ENCODE data around the gene DLG1.

Gene DLG1

GRCh38 chr3:197320582-197320981, 22.2 kb upstream of the DLG1 start:
- no peak for DNase-seq (ENCODE audit: low read depth in 2 of 2, low spot score in 1 of 2)

DNA sequence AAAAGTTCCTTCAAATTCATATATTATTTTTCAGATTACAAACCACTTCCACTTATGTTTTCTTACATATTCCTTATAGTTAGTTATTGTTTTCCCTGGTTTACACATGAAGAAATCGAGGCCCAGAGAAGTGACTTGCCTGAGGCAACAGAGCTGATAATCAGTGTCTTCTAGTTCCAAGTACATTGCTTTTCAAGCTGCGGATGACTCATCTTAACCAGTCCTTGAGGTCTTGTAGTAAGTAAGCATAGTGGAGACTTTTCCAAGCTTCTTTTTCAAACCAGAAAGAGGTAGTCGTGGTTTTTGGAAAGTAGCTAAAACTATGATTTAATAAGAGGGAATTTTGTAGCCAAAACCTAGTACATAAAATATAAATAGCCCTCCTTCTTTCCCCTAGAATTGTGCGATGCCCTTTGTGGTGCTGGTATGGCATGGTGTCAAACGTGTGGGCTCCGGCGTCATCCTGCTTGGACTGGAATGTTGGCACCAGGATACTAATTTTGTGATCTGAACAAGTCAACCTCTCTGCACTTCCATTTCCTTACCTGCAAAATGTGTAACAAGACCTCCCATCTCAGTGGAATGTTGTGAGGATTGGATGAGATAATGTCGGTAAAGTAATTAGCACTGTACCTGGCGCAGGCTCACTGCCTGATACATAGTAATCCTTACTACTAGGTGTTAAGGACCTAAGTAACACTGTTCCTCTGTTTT, 19.0 kb upstream of the DLG1 start:
- DNase-seq (ENCODE audit: low read depth in 2 of 2, low spot score in 1 of 2): no peak

- no peak for DNase-seq (ENCODE audit: low read depth in 2 of 2, low spot score in 1 of 2)
Measured at GRCh38 chr3:197312431-197312830, 14.0 kb upstream of the DLG1 start.

GRCh38 chr3:197311591-197311990, 13.2 kb upstream of the DLG1 start:
- DNase-seq (ENCODE audit: low read depth in 2 of 2, low spot score in 1 of 2): no peak

DNA sequence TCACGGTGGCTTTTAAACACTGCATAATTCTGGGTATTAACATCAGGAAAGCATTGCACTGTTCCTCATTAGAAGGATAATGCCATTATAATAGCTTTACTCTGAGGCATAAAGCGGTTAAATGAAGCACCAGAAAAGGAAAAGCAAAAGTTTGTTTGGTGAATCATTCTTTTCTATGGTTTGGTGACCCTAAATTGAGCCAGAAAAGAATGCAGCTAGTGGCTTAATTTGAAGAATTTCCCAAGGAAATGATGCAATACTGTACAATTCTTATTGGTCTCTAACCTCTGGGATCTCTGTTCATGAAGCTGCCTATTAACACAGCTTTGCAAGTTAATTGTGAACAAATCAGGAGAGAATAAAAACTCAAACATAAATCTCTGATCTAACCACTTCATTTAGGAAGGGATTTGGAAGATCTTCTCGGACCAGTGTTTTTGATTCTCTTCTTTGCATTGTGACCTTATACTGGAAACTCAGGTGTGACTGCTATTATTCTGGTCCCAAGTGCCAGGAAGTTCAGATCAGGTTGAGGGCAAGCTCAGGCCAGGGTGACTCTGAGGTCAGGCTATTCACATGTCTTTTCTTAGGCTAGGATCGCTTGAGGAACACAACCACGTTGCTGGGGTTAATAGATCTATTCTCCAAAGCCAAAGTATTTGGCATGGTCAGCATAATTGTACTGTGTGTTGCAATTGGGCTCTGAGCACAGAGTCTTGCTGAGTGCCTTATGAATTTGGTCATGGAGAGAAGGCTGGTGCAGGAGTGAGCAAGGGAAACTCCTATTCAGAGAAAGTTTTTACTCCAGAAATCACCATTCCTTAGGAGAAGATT, 11.3 kb upstream of the DLG1 start:
- DNase-seq (ENCODE audit: low read depth in 2 of 2, low spot score in 1 of 2): no peak

GRCh38 chr3:197308591-197308990, 10.2 kb upstream of the DLG1 start:
- DNase-seq (ENCODE audit: low read depth in 2 of 2, low spot score in 1 of 2): no peak

- no peak for DNase-seq (ENCODE audit: low read depth in 2 of 2, low spot score in 1 of 2)
Measured at GRCh38 chr3:197306374-197307086, 8.1 kb upstream of the DLG1 start.

DNA sequence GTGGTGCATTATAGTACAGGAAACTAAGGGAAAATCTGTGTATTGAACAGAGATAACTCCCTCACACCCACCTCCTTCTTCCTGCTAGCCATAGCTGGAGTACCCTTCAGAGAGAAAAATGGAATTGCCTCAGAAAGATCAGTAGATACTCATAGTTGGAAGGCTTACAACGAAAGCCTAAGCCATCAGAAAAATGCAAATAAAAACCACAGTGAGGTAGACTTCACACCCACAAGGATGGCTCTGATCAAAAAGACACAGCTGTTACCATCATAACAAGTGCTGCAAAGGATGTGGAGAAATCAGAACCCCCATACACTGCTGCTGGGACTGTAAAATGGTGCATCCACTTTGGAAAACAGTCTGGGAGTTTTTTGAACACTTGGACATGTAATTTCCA, 7.4 kb upstream of the DLG1 start:
- DNase-seq (ENCODE audit: low read depth in 2 of 2, low spot score in 1 of 2): no peak

- DNase-seq (ENCODE audit: low read depth in 2 of 2, low spot score in 1 of 2): no peak
Measured at GRCh38 chr3:197303452-197303851, 5.0 kb upstream of the DLG1 start.

GRCh38 chr3:197302696-197303341, 4.4 kb upstream of the DLG1 start:
- no peak for DNase-seq (ENCODE audit: low read depth in 2 of 2, low spot score in 1 of 2)

DNA sequence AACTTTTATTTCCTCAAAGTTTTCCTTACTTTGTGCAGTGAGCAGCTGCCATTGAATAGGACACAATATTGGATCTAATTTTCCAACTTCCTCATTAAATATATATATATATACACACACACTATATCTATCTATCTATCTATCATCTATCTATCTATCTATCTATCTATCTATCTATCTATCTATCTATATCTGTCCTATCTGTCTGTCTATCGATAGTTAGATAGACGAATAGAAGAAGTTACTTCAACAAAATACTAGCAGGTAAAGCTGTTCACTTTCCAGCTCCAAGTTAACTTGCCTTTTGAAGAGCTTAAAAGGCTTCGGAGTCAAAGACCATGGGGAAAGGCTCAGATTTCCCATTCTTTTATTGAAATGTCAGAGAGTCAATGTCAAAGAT, 3.6 kb upstream of the DLG1 start:
- DNase-seq (ENCODE audit: low read depth in 2 of 2, low spot score in 1 of 2): no peak

- no peak for DNase-seq (ENCODE audit: low read depth in 2 of 2, low spot score in 1 of 2)
Measured at GRCh38 chr3:197300361-197300760, 1.9 kb upstream of the DLG1 start.

GRCh38 chr3:197298945-197299854, 788 bp upstream of the DLG1 start:
- DNase-seq (ENCODE audit: low read depth in 2 of 2, low spot score in 1 of 2): no peak

DNA sequence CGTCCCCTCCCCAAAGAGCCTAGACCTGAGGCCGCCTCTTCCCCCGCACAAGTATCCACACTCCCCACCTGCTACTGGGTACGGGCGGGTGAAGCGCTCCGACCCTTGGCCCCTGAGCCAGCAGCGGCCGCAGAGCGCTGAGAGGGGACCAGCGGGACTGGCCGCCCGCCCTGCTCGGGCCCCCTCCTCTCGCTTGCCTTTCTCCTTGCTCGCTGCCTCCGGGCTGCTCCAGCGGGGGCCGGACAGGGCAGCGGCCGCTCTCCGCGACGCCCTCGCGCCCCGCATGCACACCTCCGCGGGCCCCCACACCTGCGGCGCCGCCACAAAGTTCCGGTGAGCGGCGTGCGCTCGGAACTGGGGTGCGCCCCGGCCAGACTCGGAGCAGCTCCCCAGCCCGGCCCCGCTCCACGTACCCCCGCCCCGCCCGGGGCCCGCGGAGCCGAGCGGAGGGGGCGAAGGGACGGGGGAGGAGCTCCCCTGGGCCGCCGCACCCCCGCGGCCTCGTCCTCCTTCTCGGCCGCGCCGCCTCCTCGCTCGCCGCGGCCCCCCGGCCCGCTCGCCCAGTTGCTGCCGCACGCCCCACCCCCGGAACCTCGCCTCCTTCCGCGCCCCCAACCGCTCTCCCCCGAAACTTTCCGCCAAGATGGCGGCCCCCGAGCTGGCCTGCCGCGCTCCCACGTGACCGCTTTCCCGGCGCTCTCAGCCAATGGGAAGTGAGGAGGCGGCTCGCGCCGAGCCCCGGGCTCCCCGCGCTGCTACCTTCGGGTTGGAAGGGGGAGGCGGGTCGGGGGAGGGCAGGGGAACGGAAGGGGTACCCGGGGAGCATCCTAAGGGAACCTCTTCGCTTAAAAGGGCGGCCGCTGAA, 704 bp downstream of the DLG1 start:
- DNase-seq (ENCODE audit: low read depth in 2 of 2, low spot score in 1 of 2): peak; percentile 67 to 79

- no peak for DNase-seq (ENCODE audit: low read depth in 2 of 2, low spot score in 1 of 2)
Measured at GRCh38 chr3:197297002-197297401, 1.4 kb downstream of the DLG1 start.

DNA sequence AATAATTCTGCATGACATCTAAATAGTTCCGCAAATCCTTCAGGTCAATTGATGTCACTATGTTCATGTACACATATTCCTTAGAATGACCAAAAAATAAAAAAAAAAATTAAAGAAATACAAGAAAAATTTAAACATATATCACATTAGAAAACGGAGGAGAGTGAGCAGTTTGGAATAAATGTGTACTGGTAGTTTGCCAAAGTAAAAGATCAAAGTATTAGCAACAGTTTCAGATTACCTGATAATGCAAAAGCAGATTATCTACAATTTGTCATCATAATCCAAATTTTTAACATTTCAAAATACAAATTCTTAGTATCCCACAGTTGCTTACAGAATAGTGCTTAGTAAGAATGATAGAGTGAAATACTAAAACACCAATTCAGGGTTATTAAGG, 1.9 kb downstream of the DLG1 start:
- DNase-seq (ENCODE audit: low read depth in 2 of 2, low spot score in 1 of 2): no peak

- no peak for DNase-seq (ENCODE audit: low read depth in 2 of 2, low spot score in 1 of 2)
Measured at GRCh38 chr3:197295871-197296270, 2.5 kb downstream of the DLG1 start.

DNA sequence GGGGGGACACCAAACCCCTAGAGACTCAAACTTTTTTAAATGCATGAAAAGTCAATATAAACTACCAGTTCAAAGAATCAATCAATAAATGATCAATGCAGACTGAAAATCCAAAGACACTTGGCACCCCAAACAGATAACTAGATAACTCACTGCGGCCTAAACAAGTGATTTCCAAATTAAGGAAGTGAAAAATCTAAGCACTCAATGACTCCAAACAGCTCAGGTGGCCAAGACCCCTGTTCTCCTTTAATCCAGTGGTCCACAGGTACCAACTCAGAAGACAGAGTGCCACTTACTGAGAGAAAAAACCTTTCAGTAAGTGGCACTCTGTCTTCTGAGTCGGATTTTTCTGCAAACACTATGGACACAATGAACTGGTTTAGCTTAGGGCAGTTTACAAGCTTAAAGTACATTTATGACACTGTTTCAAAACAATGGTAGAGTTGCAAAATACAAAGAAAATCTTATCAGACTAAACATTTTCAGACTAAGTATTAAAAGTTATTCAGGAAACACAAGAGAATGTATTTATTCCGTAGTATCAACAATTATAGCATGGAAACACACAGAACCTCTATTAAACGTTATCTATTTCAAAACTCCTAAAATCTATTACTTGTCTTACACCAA, 4.7 kb downstream of the DLG1 start:
- no peak for DNase-seq (ENCODE audit: low read depth in 2 of 2, low spot score in 1 of 2)

- DNase-seq (ENCODE audit: low read depth in 2 of 2, low spot score in 1 of 2): no peak
Measured at GRCh38 chr3:197292648-197293047, 5.8 kb downstream of the DLG1 start.
